NCI-H2107 treated with DMSO at 0.1 percent for 48 hours (cell line): ENCODE results near the gene MTHFR.

Experiments used
- DNase-seq: peaks from one replicate; lab custom pipeline; 2025; ENCODE audit not compliant: unreplicated experiment; lab: John Stamatoyannopoulos, UW

The MTHFR gene

GRCh38 chr1:11799099-11799498 is 6.7 kb downstream of the MTHFR start:
- no peak for DNase-seq

- no peak for DNase-seq
These were observed 8.1 kb downstream of the MTHFR start for GRCh38 chr1:11797525-11798216.

GRCh38 chr1:11796036-11796828 is 9.5 kb downstream of the MTHFR start:
- no peak for DNase-seq

- DNase-seq = no peak
These were observed 10.4 kb downstream of the MTHFR start for GRCh38 chr1:11795238-11795890.

DNA sequence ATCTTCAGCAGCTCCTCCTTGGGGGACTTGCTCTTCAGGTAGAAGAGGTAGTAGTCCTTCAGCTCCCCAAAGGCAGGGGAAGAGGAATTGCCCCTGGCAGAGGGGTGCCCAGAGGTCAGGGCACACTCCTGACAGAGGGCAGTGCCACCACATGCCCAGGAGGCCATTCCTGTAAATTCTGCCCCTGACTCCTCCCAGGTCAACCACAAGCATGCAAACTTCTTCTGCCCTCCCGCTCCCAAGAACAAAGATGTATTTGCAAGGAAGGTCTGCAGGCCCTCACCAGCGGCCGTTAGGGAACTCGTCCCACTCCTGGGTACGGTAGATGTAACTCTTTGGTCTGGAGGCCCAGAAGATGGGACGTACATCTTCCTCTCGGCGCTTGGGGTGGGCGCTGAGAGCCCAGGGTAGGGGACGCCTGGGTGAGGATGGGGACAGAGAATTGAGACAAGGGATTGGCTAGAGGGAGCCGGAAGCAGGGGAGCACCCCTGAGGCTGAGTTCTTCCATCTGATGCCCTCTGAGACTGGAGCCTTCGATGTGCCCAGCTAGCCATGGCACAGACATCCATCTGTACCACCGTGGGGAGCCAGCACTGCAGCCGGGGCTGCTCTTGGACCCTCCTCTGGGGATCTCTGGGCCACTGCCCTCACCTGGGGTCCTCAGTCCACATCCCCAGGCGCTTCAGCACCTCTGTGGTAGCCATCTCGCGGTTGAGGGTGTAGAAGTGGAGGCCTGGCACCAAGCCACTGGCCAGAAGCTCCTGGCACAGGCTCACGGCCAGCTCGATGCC is 11.1 kb downstream of the MTHFR start:
- no peak for DNase-seq

DNA sequence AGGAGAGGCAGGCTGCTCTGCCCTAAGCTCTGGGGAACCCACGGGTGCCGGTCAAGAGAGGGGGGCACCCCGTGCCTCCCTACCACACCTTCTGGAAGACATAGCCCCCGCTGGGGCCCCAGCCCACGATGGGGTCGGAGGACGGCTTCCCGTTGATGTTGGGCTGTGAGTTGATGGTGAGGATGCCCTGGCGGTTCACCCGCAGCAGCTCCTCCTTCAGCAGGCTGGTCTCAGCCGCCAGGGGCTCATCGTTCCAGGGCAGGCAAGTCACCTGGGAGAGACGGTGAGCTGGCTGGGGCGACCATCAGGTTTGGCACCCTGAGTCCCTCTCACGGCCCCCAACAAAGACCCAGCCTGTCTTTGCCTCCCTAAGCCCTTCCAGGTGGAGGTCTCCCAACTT is 11.9 kb downstream of the MTHFR start:
- DNase-seq = no peak

GRCh38 chr1:11792106-11792505 is 13.7 kb downstream of the MTHFR start:
- peak; percentile 8 for DNase-seq

DNA sequence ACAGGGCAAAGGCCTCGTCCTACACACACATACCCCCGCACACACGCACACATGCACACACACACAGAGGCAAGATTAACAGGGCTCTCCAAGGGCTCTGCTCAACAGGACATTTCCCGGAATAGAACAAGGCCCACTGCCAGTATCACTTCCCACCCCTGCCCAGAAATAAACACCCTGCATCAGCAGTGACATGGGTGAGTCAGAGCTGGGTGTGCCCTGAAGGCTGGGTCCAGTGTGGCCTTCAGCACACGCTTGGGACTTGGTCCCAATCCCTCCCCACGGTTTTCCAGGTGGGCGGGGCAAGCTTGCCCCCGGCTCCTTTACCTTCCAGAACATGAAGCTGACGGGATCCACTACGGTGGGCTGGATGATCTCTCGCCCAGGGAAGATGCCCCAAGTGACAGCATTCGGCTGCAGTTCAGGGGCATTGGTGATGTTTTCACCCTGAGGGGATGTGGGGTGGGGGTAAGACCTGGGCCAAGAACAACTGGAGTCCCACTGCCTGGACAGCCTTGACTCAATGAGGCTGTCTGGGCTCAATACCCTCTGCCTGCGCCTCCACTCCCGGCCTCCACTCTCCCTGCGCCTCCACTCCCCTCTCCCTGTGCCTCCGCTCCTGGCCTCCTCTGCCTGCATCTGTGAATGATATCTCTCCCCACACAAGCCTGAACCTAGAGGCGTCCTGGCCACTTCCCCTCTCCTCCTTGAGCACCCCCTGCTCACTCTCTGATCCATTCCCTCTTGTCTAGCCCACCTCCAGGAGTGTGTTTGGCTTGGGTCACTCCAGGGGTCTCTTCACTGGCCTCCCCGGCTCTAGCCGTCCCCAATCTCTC is 14.7 kb downstream of the MTHFR start:
- DNase-seq = no peak

GRCh38 chr1:11790101-11790879 is 15.5 kb downstream of the MTHFR start:
- no peak for DNase-seq

DNA sequence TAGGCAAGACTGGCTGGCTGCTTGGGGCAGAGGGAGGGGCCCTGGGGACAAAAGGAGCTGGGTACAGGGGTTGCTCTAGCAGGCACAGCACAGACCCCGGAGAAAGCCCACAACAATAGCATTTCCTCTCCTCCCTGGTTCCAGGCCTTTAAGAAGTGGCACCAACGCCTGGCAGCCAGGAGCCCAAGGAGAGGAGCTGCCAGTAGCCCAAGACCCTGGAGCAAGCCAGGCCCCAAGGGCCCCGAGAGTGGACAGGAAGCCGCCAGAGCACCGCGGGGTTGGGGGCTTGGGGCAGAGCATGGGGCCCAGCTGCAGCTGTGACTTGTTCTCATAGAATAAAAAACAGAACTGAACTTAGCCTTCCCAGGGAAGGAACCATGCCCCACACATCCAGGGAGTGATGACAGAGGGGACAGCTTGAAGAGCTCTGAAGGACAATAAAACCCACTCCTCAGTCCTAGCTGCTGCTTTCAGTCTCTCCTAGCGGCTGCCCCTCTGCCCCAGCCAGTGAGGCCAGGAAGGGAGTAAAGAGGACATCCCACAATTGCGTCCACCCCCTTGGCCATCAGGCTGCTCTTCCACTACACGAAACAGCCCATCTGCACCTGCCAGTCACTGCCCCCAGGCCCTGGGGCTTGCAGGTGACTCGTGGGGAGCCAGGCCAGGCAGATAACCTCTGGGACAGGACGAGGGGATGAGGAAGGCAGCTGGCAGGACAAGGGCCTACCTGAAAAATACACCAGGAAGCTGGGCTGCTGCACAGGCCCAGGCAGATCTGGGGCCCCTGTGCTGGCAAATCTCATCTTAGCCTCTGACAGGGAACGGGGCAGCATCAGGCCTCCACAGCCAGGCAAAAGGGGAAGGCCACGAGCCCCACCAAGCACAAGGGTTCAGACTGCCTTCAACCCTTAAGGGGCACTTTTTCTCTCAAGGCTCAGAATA is 16.4 kb downstream of the MTHFR start:
- no peak for DNase-seq

DNA sequence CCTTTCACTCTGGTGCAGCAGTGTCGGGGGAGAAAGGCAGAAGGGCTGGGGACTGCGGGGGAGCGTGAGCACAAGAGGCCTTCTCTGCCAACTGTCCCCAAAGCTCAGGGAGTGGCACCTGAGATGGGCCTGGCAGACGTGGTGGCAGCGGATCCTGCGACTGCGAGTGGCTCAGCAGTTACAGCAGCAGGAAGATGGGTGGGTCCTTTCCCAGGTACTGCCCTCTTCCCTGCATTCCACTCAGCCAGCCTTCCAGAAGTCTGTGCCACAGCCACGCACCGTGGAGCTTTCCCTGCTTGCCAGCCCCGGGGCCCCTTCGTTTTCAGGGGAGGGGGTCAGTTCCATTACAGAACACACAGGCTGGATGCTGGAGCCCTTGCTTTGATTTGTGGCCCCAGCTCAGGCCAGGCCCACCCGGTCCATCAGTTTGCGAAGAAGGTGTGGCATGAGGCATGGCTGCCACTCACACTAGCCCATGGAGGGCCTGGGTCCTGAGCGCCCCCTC is 17.2 kb downstream of the MTHFR start:
- no peak for DNase-seq

DNA sequence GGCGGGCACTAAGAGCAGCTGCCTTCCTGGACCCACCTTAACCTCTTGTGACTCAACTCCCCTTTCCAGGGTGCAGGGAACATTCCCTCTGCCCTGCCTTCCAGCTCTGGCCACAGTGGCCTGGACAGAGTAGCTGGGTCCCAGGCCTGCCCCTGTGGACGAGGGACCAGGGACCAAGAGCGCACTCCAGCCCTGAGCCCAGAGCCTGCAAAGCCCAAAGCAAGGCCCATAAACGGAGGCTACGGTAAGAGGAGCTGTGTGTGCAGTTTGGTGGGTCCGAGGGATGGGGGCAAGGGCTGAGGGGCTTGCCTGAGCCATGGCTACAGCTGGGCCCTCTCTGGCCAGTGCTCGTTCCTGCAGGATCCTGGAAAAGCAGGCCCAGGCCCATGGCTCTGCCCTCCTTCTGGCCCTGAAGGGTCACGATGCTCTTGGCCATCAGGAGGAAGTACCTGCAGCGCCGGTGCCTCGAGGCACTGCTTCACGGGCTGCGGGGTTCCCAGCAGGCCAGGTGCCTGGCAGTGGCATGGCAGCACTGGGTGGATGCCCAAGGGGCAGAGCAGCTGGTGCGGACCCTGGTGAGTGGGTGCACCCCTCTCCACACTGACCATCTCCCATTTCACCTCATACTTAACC is 17.8 kb downstream of the MTHFR start:
- no peak for DNase-seq

DNA sequence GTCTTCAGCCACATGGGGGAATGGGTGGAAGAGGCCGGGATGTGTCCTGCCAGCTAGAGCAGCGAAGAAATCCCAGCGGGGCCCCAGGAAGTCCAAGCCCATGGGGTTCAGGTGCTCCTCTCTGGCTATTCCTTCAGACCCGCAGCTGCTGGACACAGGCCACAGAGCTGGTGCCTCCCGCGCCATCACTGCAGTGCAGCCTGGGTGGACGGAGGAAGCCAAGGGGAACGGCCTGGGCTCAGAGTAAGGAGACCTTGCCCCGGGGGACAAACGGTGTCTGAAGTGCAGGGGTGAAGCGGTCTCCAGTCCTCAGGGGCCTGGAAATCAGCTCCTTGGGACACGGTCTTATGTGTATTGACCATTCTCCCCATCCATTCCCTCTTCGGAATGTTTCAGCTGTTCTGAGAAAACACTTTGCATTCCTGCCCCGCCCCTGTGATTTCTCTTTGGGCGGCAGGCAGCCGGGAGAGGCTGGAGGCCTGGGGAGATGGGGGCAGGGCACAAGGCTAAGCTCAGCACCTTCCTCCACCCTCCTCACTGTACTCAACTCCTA is 18.4 kb downstream of the MTHFR start:
- no peak for DNase-seq

GRCh38 chr1:11786168-11786567 is 19.6 kb downstream of the MTHFR start:
- no peak for DNase-seq

- no peak for DNase-seq
These were observed 20.6 kb downstream of the MTHFR start for GRCh38 chr1:11784993-11785769.

DNA sequence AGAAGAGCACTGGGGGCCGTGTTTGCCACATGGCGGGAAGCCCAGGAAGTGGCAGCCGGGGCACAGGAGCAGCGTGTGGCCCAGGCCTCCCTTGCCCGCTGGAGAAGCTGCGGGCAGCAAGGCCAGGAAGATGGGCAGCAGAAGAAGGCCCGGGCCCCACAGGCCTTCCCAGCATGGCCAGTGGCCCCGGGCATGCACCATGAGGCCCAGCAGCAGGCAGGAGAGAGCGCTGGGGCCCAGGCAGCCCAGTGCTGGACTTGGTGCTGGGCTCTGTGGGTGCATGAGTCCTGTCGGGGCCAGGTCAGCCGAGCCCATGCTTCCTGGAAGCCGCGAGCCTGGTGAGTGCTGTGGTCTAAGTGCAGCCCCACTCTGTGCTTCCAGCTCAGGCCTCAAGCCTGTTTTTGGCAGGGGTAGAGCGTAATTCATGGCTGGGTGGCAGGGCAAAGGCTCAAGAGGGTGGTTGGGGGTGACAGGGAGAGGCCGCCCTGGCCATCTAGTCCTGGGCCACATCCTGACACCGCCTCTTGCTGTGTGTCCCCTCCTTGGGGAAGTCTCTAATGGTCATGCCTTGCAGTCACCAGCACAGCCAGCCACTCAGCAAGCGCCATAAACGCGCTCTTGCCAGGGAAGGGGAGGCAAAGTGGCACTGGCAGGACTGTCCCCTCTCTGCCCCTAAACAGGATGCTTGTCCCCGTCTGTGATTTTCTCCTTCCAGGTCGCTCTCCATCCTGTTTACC is 21.3 kb downstream of the MTHFR start:
- DNase-seq = no peak
